Astrocyte (in vitro differentiated cells and primary cell): ENCODE results near the gene TCAF1. TPM values are rescaled to one million over a fixed set of nuclear protein-coding genes. Genes with fewer than 3 reads are reported as not detected.
A peak's percentile ranks its signal among the peaks of the same experiment; 100 is the strongest.

Experiments used
- DNase-seq: peaks from one replicate; pipeline ENCODE4 v3.0.0-alpha.2; 2010; ENCODE audit warnings: low read depth
- FAIRE-seq: peaks from 2 replicates; lab custom pipeline; 2011; peaks lifted over from hg19 to GRCh38; lab: Jason Lieb, UNC
- H2AFZ ChIP-seq: 2 replicates; pipeline ENCODE4 v1.6.0; 2012; ENCODE audit warnings: low read depth, low read length, inconsistent platforms
- H3K27ac ChIP-seq: 2 replicates; pipeline ENCODE4 v1.5.1; 2011; ENCODE audit warnings: low read depth, low read length, inconsistent platforms
- H3K27me3 ChIP-seq: 2 replicates; pipeline ENCODE4 v1.6.0; 2011; ENCODE audit warnings: low read length, inconsistent platforms; ENCODE audit not compliant: insufficient read depth
- H3K36me3 ChIP-seq: 2 replicates; pipeline ENCODE4 v1.5.1; 2011; ENCODE audit warnings: low read length, inconsistent platforms; ENCODE audit not compliant: insufficient read depth
- H3K4me1 ChIP-seq: 2 replicates; pipeline ENCODE4 v1.5.1; 2011; ENCODE audit warnings: low read length, inconsistent platforms; ENCODE audit not compliant: insufficient read depth
- H3K4me2 ChIP-seq: 2 replicates; pipeline ENCODE4 v1.6.0; 2012; ENCODE audit warnings: low read length, inconsistent platforms
- H3K4me3 ChIP-seq: 2 replicates; pipeline ENCODE4 v1.5.1; 2011; ENCODE audit warnings: low read depth, mild to moderate bottlenecking, low read length, inconsistent platforms; ENCODE audit not compliant: insufficient read depth
- H3K79me2 ChIP-seq: 2 replicates; pipeline ENCODE4 v1.6.0; 2012; ENCODE audit warnings: mild to moderate bottlenecking, low read length, inconsistent platforms; ENCODE audit not compliant: insufficient read depth
- H3K9ac ChIP-seq: 2 replicates; pipeline ENCODE4 v1.6.0; 2012; ENCODE audit warnings: mild to moderate bottlenecking, low read length, inconsistent platforms
- H3K9me3 ChIP-seq: 2 replicates; pipeline ENCODE4 v1.5.1; 2012; ENCODE audit warnings: low read depth, mild to moderate bottlenecking, low read length, inconsistent platforms; ENCODE audit not compliant: insufficient read depth
- H4K20me1 ChIP-seq: 2 replicates; pipeline ENCODE4 v1.6.0; 2012; ENCODE audit warnings: low read length, inconsistent platforms; ENCODE audit not compliant: insufficient read depth
- H3K27ac Mint-ChIP-seq: one replicate; pipeline ENCODE4 v1.8.0; 2021; ENCODE audit warnings: mild to moderate bottlenecking, mixed read lengths; ENCODE audit not compliant: unreplicated experiment
- H3K27me3 Mint-ChIP-seq: one replicate; pipeline ENCODE4 v1.8.0; 2021; ENCODE audit warnings: low read depth, mixed read lengths; ENCODE audit not compliant: unreplicated experiment
- H3K36me3 Mint-ChIP-seq: one replicate; pipeline ENCODE4 v1.8.0; 2021; ENCODE audit warnings: low read depth, mixed read lengths; ENCODE audit not compliant: unreplicated experiment
- H3K4me1 Mint-ChIP-seq: one replicate; pipeline ENCODE4 v1.8.0; 2021; ENCODE audit warnings: low read depth, mixed read lengths; ENCODE audit not compliant: unreplicated experiment
- H3K4me3 Mint-ChIP-seq: one replicate; pipeline ENCODE4 v1.8.0; 2021; ENCODE audit warnings: mild to moderate bottlenecking, moderate library complexity, mixed read lengths; ENCODE audit not compliant: unreplicated experiment
- H3K9me3 Mint-ChIP-seq: one replicate; pipeline ENCODE4 v1.8.0; 2021; ENCODE audit warnings: mild to moderate bottlenecking, mixed read lengths; ENCODE audit not compliant: unreplicated experiment
- EZH2 ChIP-seq: IDR thresholded peaks from 2 replicates; pipeline ENCODE4 v1.6.1; 2012; ENCODE audit warnings: mild to moderate bottlenecking, low read length, inconsistent platforms; ENCODE audit not compliant: insufficient read depth
- total RNA-seq: library from RNA; stranded (reverse); gene quantifications from 2 replicates; pipeline ENCODE4 v1.2.1, GENCODE V29; 2021
- TF ChIP-seq, protein P1 (sequence below): IDR thresholded peaks from 2 replicates; pipeline ENCODE4 v1.5.1; 2011; ENCODE audit warnings: low read depth, mild to moderate bottlenecking, inconsistent platforms, low read length, moderate library complexity; ENCODE audit not compliant: insufficient read depth

The TCAF1 gene
- total RNA-seq, 1 donor from 2014 or later: 90.8 TPM

DNA sequence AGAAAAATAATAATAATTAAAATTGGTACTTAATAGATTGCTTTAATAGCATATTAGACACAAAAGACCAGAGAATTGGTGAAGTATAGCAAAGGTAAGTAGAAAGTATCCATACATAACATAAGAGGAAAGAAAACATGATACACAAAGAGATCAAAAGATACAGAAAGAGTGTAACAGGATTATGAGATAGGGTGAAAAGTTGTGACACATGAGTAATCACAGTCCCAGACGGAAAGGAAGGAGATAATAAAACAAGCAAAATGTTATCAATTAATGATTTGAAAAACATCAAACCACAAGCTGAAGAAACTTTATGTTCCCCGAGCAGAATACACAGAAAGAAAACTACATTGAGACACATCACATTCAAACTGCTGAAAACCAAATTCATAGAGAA lies 10.5 kb downstream of the TCAF1 start:
- Histone ChIP-seq H2AFZ (no peak overlapping the region), H3K4me2 (no peak overlapping the region), H4K20me1 (peaks cover 17% of the 10 kb centered on the region), H3K4me3 (no peak overlapping the region), H3K27me3 (no peaks in the 10 kb centered on the region), H3K79me2 (peaks cover 76% of the 10 kb centered on the region), H3K4me1 (no peaks in the 10 kb centered on the region), H3K36me3 (no peaks in the 10 kb centered on the region), H3K9me3 (no peaks in the 10 kb centered on the region), H3K9ac (no peak overlapping the region), H3K27ac (no peak overlapping the region)
- H3K36me3 Mint-ChIP-seq: peaks cover 3% of the 10 kb centered on the region
- peak overlapping the region; percentile 55 for H3K4me3 Mint-ChIP-seq
- FAIRE-seq (no peak), DNase-seq (no peak)
- peaks cover 4% of the 10 kb centered on the region for H3K9me3 Mint-ChIP-seq
- H3K27ac Mint-ChIP-seq: peak overlapping the region; percentile 6
- no peak for TF ChIP-seq EZH2
- TF ChIP-seq, protein P1, sequence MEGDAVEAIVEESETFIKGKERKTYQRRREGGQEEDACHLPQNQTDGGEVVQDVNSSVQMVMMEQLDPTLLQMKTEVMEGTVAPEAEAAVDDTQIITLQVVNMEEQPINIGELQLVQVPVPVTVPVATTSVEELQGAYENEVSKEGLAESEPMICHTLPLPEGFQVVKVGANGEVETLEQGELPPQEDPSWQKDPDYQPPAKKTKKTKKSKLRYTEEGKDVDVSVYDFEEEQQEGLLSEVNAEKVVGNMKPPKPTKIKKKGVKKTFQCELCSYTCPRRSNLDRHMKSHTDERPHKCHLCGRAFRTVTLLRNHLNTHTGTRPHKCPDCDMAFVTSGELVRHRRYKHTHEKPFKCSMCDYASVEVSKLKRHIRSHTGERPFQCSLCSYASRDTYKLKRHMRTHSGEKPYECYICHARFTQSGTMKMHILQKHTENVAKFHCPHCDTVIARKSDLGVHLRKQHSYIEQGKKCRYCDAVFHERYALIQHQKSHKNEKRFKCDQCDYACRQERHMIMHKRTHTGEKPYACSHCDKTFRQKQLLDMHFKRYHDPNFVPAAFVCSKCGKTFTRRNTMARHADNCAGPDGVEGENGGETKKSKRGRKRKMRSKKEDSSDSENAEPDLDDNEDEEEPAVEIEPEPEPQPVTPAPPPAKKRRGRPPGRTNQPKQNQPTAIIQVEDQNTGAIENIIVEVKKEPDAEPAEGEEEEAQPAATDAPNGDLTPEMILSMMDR: no peak
- H3K4me1 Mint-ChIP-seq: peaks cover 8% of the 10 kb centered on the region
- no peaks in the 10 kb centered on the region for H3K27me3 Mint-ChIP-seq

DNA sequence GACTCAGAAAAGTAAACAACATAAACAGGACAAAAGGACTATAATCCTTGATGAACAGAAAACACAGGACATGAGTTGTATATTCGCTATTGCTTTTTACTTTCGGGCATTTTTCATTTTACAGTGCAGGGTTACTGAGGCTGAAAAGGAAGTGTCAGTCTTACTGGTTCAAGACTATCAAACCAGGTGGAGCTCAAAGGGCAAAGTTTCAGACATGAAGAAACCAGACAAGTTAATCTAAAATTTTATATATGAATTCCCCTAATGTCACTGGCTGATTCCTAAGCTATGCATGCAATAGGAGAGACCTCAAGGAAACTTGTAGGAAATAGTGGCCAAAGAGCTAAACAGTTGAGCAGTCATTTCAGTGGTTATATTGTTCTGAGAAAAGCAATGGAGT lies 11.4 kb downstream of the TCAF1 start:
- Mint-ChIP-seq H3K36me3 (peaks cover 3% of the 10 kb centered on the region), H3K4me1 (peaks cover 9% of the 10 kb centered on the region), H3K27me3 (no peaks in the 10 kb centered on the region), H3K27ac (no peak overlapping the region), H3K9me3 (peaks cover 4% of the 10 kb centered on the region), H3K4me3 (no peak overlapping the region)
- FAIRE-seq (no peak), DNase-seq (no peak)
- no peak overlapping the region for H3K27ac ChIP-seq
- no peaks in the 10 kb centered on the region for H3K27me3 ChIP-seq
- no peaks in the 10 kb centered on the region for H3K4me1 ChIP-seq
- H3K79me2 ChIP-seq: peaks cover 74% of the 10 kb centered on the region
- peaks cover 17% of the 10 kb centered on the region for H4K20me1 ChIP-seq
- no peak overlapping the region for H2AFZ ChIP-seq
- no peak overlapping the region for H3K4me3 ChIP-seq
- H3K9me3 ChIP-seq: no peaks in the 10 kb centered on the region
- no peak overlapping the region for H3K4me2 ChIP-seq
- no peaks in the 10 kb centered on the region for H3K36me3 ChIP-seq
- TF ChIP-seq, protein P1: no peak
- TF ChIP-seq EZH2: no peak
- H3K9ac ChIP-seq: no peak overlapping the region

DNA sequence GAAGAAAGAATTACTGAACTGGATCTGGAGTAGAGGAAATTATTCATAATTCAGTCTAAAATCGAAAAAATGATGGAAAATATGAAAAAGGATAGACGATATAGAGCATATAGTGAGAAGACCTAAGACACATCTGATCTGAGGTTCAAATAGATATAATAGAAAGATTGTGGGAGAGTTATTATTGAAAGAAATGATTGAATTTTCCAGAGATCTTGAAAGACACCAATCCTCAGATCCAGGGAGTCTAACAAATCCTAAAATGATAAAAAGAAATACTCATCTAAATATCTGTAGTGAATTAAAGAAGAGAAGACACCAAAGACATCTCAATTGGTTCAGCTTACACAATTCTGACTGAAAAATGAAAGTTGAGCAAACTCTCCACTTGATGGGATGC lies 12.9 kb downstream of the TCAF1 start:
- H3K4me2 ChIP-seq: no peak overlapping the region
- H3K27ac Mint-ChIP-seq: no peak overlapping the region
- H3K9me3 Mint-ChIP-seq: peaks cover 4% of the 10 kb centered on the region
- H3K4me3 ChIP-seq: no peak overlapping the region
- H3K9me3 ChIP-seq: no peaks in the 10 kb centered on the region
- H2AFZ ChIP-seq: no peak overlapping the region
- peaks cover 3% of the 10 kb centered on the region for H3K36me3 Mint-ChIP-seq
- H3K36me3 ChIP-seq: no peaks in the 10 kb centered on the region
- H3K79me2 ChIP-seq: peaks cover 71% of the 10 kb centered on the region
- no peaks in the 10 kb centered on the region for H3K27me3 ChIP-seq
- TF ChIP-seq EZH2: no peak
- TF ChIP-seq, protein P1: no peak
- no peak for FAIRE-seq
- H3K4me1 Mint-ChIP-seq: peaks cover 9% of the 10 kb centered on the region
- H3K4me3 Mint-ChIP-seq: no peak overlapping the region
- no peak overlapping the region for H3K9ac ChIP-seq
- no peak overlapping the region for H3K27ac ChIP-seq
- peaks cover 14% of the 10 kb centered on the region for H4K20me1 ChIP-seq
- H3K27me3 Mint-ChIP-seq: no peaks in the 10 kb centered on the region
- DNase-seq: no peak
- H3K4me1 ChIP-seq: peaks cover 4% of the 10 kb centered on the region
